ENCODE data around the gene CBR3. TPM values are rescaled to one million over a fixed set of nuclear protein-coding genes. Genes with fewer than 3 reads are reported as not detected.
A peak's percentile ranks its signal among the peaks of the same experiment; 100 is the strongest.

CBR3 gene
- total and polyA plus RNA-seq, 9 of the 15 experiments (the other 6 are each of a cell fraction or from before 2014, with no cell fraction given): not detected

DNA sequence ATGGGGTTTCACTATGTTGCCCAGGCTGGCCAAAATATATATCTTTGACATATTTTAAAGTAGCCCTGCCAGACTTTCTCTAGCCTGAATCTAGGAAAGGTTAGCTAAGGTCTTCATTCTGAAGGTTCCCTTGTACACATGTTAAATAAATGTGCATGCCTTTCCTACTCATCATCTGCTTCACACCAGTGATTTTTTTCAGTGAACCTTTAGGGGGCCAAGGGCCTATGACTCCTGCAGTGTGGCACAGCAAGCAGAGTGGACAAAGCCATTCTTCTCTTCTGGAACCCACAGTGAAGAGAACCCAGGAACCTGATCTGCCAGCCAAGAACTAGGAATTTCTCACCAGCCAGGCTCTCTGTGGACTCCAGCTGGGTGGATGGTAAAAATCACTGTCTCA, 42.2 kb upstream of the CBR3 start (continued):
- TF ChIP-seq ZNF121 (CRISPR knock-in tag; conservative IDR thresholded peaks at IDR 0.05) (no peak), GATAD2A (IDR thresholded peaks at IDR 0.05) (no peak), U2AF1 (optimal IDR thresholded peaks at IDR 0.05; ENCODE audit: low read depth, low read length) (no peak), KLF13 (tag; IDR thresholded peaks at IDR 0.05; ENCODE audit: borderline replicate concordance, low read depth) (no peak), SIN3B (IDR thresholded peaks at IDR 0.05; ENCODE audit: low read depth) (no peak), DDX20 (tag; IDR thresholded peaks at IDR 0.05; ENCODE audit: low read depth) (no peak), GATA2 (CRISPR knock-in tag; IDR thresholded peaks at IDR 0.05) (no peak), RBM34 (IDR thresholded peaks at IDR 0.05; ENCODE audit: borderline replicate concordance, insufficient read depth, low read length) (no peak), PHTF2 (CRISPR knock-in tag; IDR thresholded peaks at IDR 0.05) (no peak), NFIX (CRISPR knock-in tag; IDR thresholded peaks at IDR 0.05; ENCODE audit: low read depth) (no peak)

DNA sequence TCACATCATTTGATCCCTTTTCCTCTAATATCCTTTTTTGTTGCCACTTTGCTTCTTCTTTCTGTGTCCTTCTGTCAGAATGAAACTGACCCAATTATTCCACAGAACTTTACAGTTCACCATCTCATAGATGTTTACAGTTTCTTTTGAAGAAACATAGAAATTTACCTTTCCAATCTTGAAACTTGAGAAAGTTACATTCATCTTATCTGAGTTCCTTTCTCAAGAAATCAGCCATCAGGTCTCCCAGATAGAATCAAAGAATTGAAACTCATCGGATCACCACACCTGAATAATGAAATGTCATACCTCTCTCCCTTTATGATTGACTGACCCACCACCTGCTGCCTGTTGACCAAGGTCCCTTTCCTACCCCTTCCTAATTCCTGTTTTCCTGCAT, 41.4 kb upstream of the CBR3 start:
- intact Hi-C loops (cut with micrococcal nuclease): no loop called here
- no peak for ATAC-seq
- H3K4me3 ChIP-seq: no peak overlapping the region
- no peak for DNase-seq (ENCODE audit: extremely low read depth in 1 of 4, low spot score in 3 of 4)
- H3K9ac ChIP-seq (ENCODE audit: insufficient read depth in 1 of 2, low read depth in 2 of 2, low read length in 2 of 2): no peak overlapping the region
- no TSS peak for BruUV-seq (replicated peaks)
- H3K4me2 ChIP-seq (ENCODE audit: insufficient read depth, low read length): no peak overlapping the region
- no peaks in the 10 kb centered on the region; a peak in 2 of 5 replicates for H3K4me1 ChIP-seq (replicated peaks in 1 of 2; ENCODE audit: control insufficient read depth in 2 of 2, insufficient read depth in 2 of 2, low read length in 2 of 2)
- H3K9me3 ChIP-seq (replicated peaks; ENCODE audit: control insufficient read depth, insufficient read depth, low read depth, low read length): peaks cover 8% of the 10 kb centered on the region
- no peaks in the 10 kb centered on the region for H4K20me1 ChIP-seq (replicated peaks; ENCODE audit: control insufficient read depth, insufficient read depth, low read length)
- H3K27me3 ChIP-seq (ENCODE audit: control insufficient read depth in 2 of 2, insufficient read depth in 2 of 2, low read length in 2 of 2): no peaks in the 10 kb centered on the region
- no peaks in the 10 kb centered on the region for H3K79me2 ChIP-seq (ENCODE audit: control insufficient read depth, insufficient read depth, low read length)
- no peak overlapping the region for H2AFZ ChIP-seq (ENCODE audit: low read depth, low read length)
- in situ Hi-C loops (cut with MboI): no loop called here
- no peak for TF ChIP-seq HMGN3 (IDR thresholded peaks at IDR 0.05; ENCODE audit: borderline replicate concordance, extremely low read depth, insufficient read length, low read depth, low read length)
- TF ChIP-seq ZNF324 (CRISPR knock-in tag; IDR thresholded peaks at IDR 0.05): no peak
- TF ChIP-seq NFRKB (IDR thresholded peaks at IDR 0.05; ENCODE audit: low read depth): no peak
- TF ChIP-seq TRIM28 (IDR thresholded peaks at IDR 0.05): peak; percentile 55; the same call in 1 of the 2 replicates
- TF ChIP-seq, protein P1, sequence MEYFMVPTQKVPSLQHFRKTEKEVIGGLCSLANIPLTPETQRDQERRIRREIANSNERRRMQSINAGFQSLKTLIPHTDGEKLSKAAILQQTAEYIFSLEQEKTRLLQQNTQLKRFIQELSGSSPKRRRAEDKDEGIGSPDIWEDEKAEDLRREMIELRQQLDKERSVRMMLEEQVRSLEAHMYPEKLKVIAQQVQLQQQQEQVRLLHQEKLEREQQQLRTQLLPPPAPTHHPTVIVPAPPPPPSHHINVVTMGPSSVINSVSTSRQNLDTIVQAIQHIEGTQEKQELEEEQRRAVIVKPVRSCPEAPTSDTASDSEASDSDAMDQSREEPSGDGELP (CRISPR knock-in tag; IDR thresholded peaks at IDR 0.05; ENCODE audit: borderline replicate concordance): no peak
- no peak for TF ChIP-seq ZNF79 (CRISPR knock-in tag; IDR thresholded peaks at IDR 0.05; ENCODE audit: low read depth)
- TF ChIP-seq, protein P2, sequence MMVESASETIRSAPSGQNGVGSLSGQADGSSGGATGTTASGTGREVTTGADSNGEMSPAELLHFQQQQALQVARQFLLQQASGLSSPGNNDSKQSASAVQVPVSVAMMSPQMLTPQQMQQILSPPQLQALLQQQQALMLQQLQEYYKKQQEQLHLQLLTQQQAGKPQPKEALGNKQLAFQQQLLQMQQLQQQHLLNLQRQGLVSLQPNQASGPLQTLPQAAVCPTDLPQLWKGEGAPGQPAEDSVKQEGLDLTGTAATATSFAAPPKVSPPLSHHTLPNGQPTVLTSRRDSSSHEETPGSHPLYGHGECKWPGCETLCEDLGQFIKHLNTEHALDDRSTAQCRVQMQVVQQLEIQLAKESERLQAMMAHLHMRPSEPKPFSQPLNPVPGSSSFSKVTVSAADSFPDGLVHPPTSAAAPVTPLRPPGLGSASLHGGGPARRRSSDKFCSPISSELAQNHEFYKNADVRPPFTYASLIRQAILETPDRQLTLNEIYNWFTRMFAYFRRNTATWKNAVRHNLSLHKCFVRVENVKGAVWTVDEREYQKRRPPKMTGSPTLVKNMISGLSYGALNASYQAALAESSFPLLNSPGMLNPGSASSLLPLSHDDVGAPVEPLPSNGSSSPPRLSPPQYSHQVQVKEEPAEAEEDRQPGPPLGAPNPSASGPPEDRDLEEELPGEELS (CRISPR knock-in tag; IDR thresholded peaks at IDR 0.05; ENCODE audit: borderline replicate concordance): no peak
- TF ChIP-seq CBX3 (IDR thresholded peaks at IDR 0.05; ENCODE audit: borderline replicate concordance in 1 of 2, low read length in 2 of 2): 0 out of 3 replicates have a peak, but pooled peaks of 1 of the 2 experiments have one; percentile 15
- FAIRE-seq: no peak
- WGBS (ENCODE audit: insufficient coverage, low coverage, missing lambda C conversion rate): 3% methylated on average over 1 of the region's 1 CpG
- H3K27ac ChIP-seq (ENCODE audit: extremely low read depth, low read depth, low read length): no peak overlapping the region
- no peaks in the 10 kb centered on the region for H3K36me3 ChIP-seq (ENCODE audit: control insufficient read depth, insufficient read depth, low read length)
- ChIA-PET CTCF (ENCODE audit: low intra/inter-chr PET ratio) (no interaction called here), POLR2A (interaction anchor here (0.6 kb wide), 1 partner anchor 146 kb away, joined by 3 read pairs; no protein-coding TSS in a partner anchor)
- H3K9me1 ChIP-seq (ENCODE audit: control insufficient read depth, insufficient read depth, low read length): no peaks in the 10 kb centered on the region

Measured in K562 (cell line).